H9 (cell line): ENCODE measurements around the gene PXDC1. TPM values are rescaled to one million over a fixed set of nuclear protein-coding genes. Genes with fewer than 3 reads are reported as not detected.
A peak's percentile ranks its signal among the peaks of the same experiment; 100 is the strongest.

Experiments used
- DNase-seq: peaks from one replicate; pipeline ENCODE4 v3.0.0-alpha.2; 2017
- H2AFZ ChIP-seq: one replicate; pipeline ENCODE4 v1.6.1; 2013; ENCODE audit warnings: mild to moderate bottlenecking, low read length, control low read depth, moderate library complexity
- H2AK5ac ChIP-seq: 2 replicates; pipeline ENCODE4 v1.6.1; 2013; ENCODE audit warnings: low read length, control low read depth, mixed read lengths; ENCODE audit not compliant: insufficient read length
- H2BK120ac ChIP-seq: one replicate; pipeline ENCODE4 v1.6.1; 2013; ENCODE audit warnings: low read depth, mild to moderate bottlenecking, low read length, control low read depth, inconsistent platforms; ENCODE audit not compliant: poor library complexity, severe bottlenecking
- H2BK12ac ChIP-seq: 2 replicates; pipeline ENCODE4 v1.6.1; 2013; ENCODE audit warnings: low read length, control low read depth, mixed read lengths, low read depth; ENCODE audit not compliant: insufficient read length
- H2BK15ac ChIP-seq: 2 replicates; pipeline ENCODE4 v1.6.1; 2013; ENCODE audit warnings: low read depth, low read length, control low read depth
- H2BK20ac ChIP-seq: one replicate; pipeline ENCODE4 v1.6.1; 2013; ENCODE audit warnings: low read depth, mild to moderate bottlenecking, low read length, control low read depth, inconsistent platforms; ENCODE audit not compliant: poor library complexity, severe bottlenecking
- H2BK5ac ChIP-seq: 2 replicates; pipeline ENCODE4 v1.6.1; 2013; ENCODE audit warnings: low read length, control low read depth, mixed read lengths; ENCODE audit not compliant: insufficient read length
- H3K14ac ChIP-seq: 2 replicates; pipeline ENCODE4 v1.6.1; 2013; ENCODE audit warnings: low read length, control low read depth; ENCODE audit not compliant: insufficient read depth
- H3K18ac ChIP-seq: 2 replicates; pipeline ENCODE4 v1.6.1; 2013; ENCODE audit warnings: low read depth, mild to moderate bottlenecking, mixed read lengths, low read length, control low read depth; ENCODE audit not compliant: insufficient read length
- H3K23ac ChIP-seq: 2 replicates; pipeline ENCODE4 v1.6.1; 2013; ENCODE audit warnings: low read length, control low read depth, mixed read lengths, low read depth; ENCODE audit not compliant: insufficient read length
- H3K23me2 ChIP-seq: 2 replicates; pipeline ENCODE4 v1.6.1; 2013; ENCODE audit warnings: low read depth, mild to moderate bottlenecking, mixed read lengths, low read length, control low read depth; ENCODE audit not compliant: insufficient read length, poor library complexity, severe bottlenecking
- H3K27ac ChIP-seq: 2 replicates; pipeline ENCODE4 v1.5.1; 2013; ENCODE audit warnings: low read length, control low read depth, mixed read lengths, low read depth; ENCODE audit not compliant: insufficient read length
- H3K27me3 ChIP-seq: 2 replicates; pipeline ENCODE4 v1.6.1; 2013; ENCODE audit warnings: low read length, control low read depth, inconsistent platforms; ENCODE audit not compliant: insufficient read depth
- H3K4ac ChIP-seq: 2 replicates; pipeline ENCODE4 v1.6.1; 2013; ENCODE audit warnings: low read depth, mild to moderate bottlenecking, control low read depth, inconsistent platforms, low read length, moderate library complexity
- H3K4me1 ChIP-seq: 2 replicates; pipeline ENCODE4 v1.6.1; 2013; ENCODE audit warnings: low read length, control low read depth, inconsistent platforms; ENCODE audit not compliant: insufficient read depth
- H3K4me2 ChIP-seq: 2 replicates; pipeline ENCODE4 v1.6.1; 2013; ENCODE audit warnings: low read length, control low read depth, mixed read lengths; ENCODE audit not compliant: insufficient read length, insufficient read depth
- H3K56ac ChIP-seq: 2 replicates; pipeline ENCODE4 v1.6.1; 2013; ENCODE audit warnings: low read depth, mild to moderate bottlenecking, mixed read lengths, low read length, control low read depth; ENCODE audit not compliant: insufficient read length
- H3K79me1 ChIP-seq: 2 replicates; pipeline ENCODE4 v1.6.1; 2013; ENCODE audit warnings: low read depth, mild to moderate bottlenecking, moderate library complexity, low read length, control low read depth, inconsistent platforms; ENCODE audit not compliant: insufficient read depth, poor library complexity, severe bottlenecking
- H3K79me2 ChIP-seq: 2 replicates; pipeline ENCODE4 v1.6.1; 2013; ENCODE audit warnings: low read length, control low read depth, inconsistent platforms; ENCODE audit not compliant: insufficient read depth
- H3K9ac ChIP-seq: 2 replicates; pipeline ENCODE4 v1.6.1; 2013; ENCODE audit warnings: low read length, control low read depth, mixed read lengths; ENCODE audit not compliant: insufficient read length; ENCODE audit errors: extremely low read depth
- H3K9me3 ChIP-seq: one replicate; pipeline ENCODE4 v1.6.1; 2013; ENCODE audit warnings: low read depth, low read length, inconsistent platforms; ENCODE audit not compliant: control insufficient read depth
- H3T11ph ChIP-seq: one replicate; pipeline ENCODE4 v1.6.1; 2013; ENCODE audit warnings: mild to moderate bottlenecking, low read length, control low read depth, inconsistent platforms
- H4K20me1 ChIP-seq: one replicate; pipeline ENCODE4 v1.6.1; 2013; ENCODE audit not compliant: control insufficient read depth, insufficient read length, insufficient read depth
- H4K5ac ChIP-seq: 2 replicates; pipeline ENCODE4 v1.6.1; 2013; ENCODE audit warnings: low read depth, mild to moderate bottlenecking, mixed read lengths, low read length, control low read depth; ENCODE audit not compliant: insufficient read length
- H4K8ac ChIP-seq: replicated peaks from 2 replicates; pipeline ENCODE4 v1.6.1; 2013; ENCODE audit warnings: low read length, control low read depth, mixed read lengths, low read depth; ENCODE audit not compliant: insufficient read length
- H4K91ac ChIP-seq: 2 replicates; pipeline ENCODE4 v1.6.1; 2013; ENCODE audit warnings: low read depth, mild to moderate bottlenecking, moderate library complexity, mixed read lengths, low read length, control low read depth; ENCODE audit not compliant: insufficient read length
- H3K27ac Mint-ChIP-seq, 3 experiments: 2 replicates in 2 of 3; 3 replicates in 1 of 3; pipeline ENCODE4 v1.8.0; 2020 to 2021; ENCODE audit warnings: mixed read lengths in 3 of 3, mild to moderate bottlenecking in 1 of 3, moderate library complexity in 1 of 3
- H3K27me3 Mint-ChIP-seq: 2 replicates; pipeline ENCODE4 v1.8.0; 2021; ENCODE audit warnings: low read depth, mild to moderate bottlenecking, moderate library complexity, mixed read lengths
- H3K36me3 Mint-ChIP-seq, 3 experiments: 2 replicates in 2 of 3; 3 replicates in 1 of 3; pipeline ENCODE4 v1.8.0; 2020 to 2021; ENCODE audit warnings: low read depth in 3 of 3, mixed read lengths in 3 of 3; ENCODE audit not compliant: insufficient read depth in 1 of 3
- H3K4me1 Mint-ChIP-seq, 2 experiments: 2 replicates each; pipeline ENCODE4 v1.8.0; 2020; ENCODE audit warnings: mixed read lengths in 2 of 2
- H3K4me3 Mint-ChIP-seq, 2 experiments: 2 replicates in 1 of 2; 3 replicates in 1 of 2; pipeline ENCODE4 v1.8.0; 2020 to 2021; ENCODE audit warnings: mild to moderate bottlenecking in 2 of 2, mixed read lengths in 2 of 2, moderate library complexity in 1 of 2
- H3K9me3 Mint-ChIP-seq, 2 experiments: 2 replicates in 1 of 2; 3 replicates in 1 of 2; pipeline ENCODE4 v1.8.0; 2020; ENCODE audit warnings: mild to moderate bottlenecking in 2 of 2, mixed read lengths in 2 of 2, moderate library complexity in 1 of 2
- CTCF ChIP-seq: fragments of 200-600 bp; sonication (generic); conservative IDR thresholded peaks from 3 replicates; pipeline ENCODE4 v1.8.0; 2021; ENCODE audit warnings: antibody characterized with exemption, mild to moderate bottlenecking
- WGBS: extraction: QIAGEN DNeasy Blood & Tissue Kit; methylation state at CpG from one replicate; pipeline ENCODE4 v1.1.7; 2013; ENCODE audit warnings: missing lambda C conversion rate, low lambda C conversion rate, mixed read lengths; ENCODE audit not compliant: insufficient read length; ENCODE audit errors: extremely low coverage; 5-methylcytosine and 5-hydroxymethylcytosine counted together
- total RNA-seq: library from RNA; stranded (reverse); gene quantifications from 2 replicates; pipeline ENCODE4 v1.2.1, GENCODE V29; 2021

PXDC1 gene
- total RNA-seq, 1 experiment from 2014 or later, result 3.1 TPM

GRCh38 chr6:3724451-3725144 is 26.9 kb downstream of the PXDC1 start:
- H3K79me1 ChIP-seq, result no peaks in the 10 kb centered on the region
- no peaks in the 10 kb centered on the region for H3K9me3 ChIP-seq
- no peak overlapping the region for H3K23ac ChIP-seq
- no CpG with 5 or more reads among the region's 22 CpGs for WGBS
- no peaks in the 10 kb centered on the region for H3K27me3 ChIP-seq
- no peak overlapping the region for H3K4me3 Mint-ChIP-seq
- H3K27me3 Mint-ChIP-seq, result peaks cover 2% of the 10 kb centered on the region; the same call in 1 of the 2 replicates
- no peaks in the 10 kb centered on the region for H3K79me2 ChIP-seq
- H4K91ac ChIP-seq, result no peak overlapping the region
- H2BK15ac ChIP-seq, result no peak overlapping the region
- H4K8ac ChIP-seq, result no peak overlapping the region
- peak overlapping the region in 1 of 3 experiments; percentile 84; a peak in 1 of 7 replicates for H3K27ac Mint-ChIP-seq
- H3K4me1 ChIP-seq, result peaks cover 6% of the 10 kb centered on the region; the same call in 1 of the 2 replicates
- no peak overlapping the region for H3K27ac ChIP-seq
- H3K4me1 Mint-ChIP-seq, result peaks cover 24 to 25% of the 10 kb centered on the region in 2 experiments
- no peak for DNase-seq
- H3K4me2 ChIP-seq, result no peak overlapping the region
- no peak overlapping the region for H2AK5ac ChIP-seq
- no peaks in the 10 kb centered on the region for H4K20me1 ChIP-seq
- no peak overlapping the region for H2BK20ac ChIP-seq
- no peak overlapping the region for H4K5ac ChIP-seq
- no peak overlapping the region for H2AFZ ChIP-seq
- TF ChIP-seq CTCF, result no peak
- no peak overlapping the region for H2BK5ac ChIP-seq
- no peaks in the 10 kb centered on the region for H3K23me2 ChIP-seq
- H3K56ac ChIP-seq, result no peak overlapping the region
- H3K36me3 Mint-ChIP-seq, result peaks cover 0 to 2% (median 0%) of the 10 kb centered on the region in 3 experiments; a peak in 3 of 7 replicates
- H3K9ac ChIP-seq, result no peak overlapping the region
- no peak overlapping the region for H3K4ac ChIP-seq
- peaks cover 2 to 4% of the 10 kb centered on the region in 2 experiments; a peak in 2 of 5 replicates for H3K9me3 Mint-ChIP-seq
- H2BK12ac ChIP-seq, result no peak overlapping the region
- no peak overlapping the region; the same call in 1 of the 2 replicates for H3K14ac ChIP-seq
- no peak overlapping the region for H2BK120ac ChIP-seq
- H3T11ph ChIP-seq, result no peak overlapping the region
- no peak overlapping the region for H3K18ac ChIP-seq
